Measurements from ENCODE around the gene AVPR2.

Gene AVPR2

DNA sequence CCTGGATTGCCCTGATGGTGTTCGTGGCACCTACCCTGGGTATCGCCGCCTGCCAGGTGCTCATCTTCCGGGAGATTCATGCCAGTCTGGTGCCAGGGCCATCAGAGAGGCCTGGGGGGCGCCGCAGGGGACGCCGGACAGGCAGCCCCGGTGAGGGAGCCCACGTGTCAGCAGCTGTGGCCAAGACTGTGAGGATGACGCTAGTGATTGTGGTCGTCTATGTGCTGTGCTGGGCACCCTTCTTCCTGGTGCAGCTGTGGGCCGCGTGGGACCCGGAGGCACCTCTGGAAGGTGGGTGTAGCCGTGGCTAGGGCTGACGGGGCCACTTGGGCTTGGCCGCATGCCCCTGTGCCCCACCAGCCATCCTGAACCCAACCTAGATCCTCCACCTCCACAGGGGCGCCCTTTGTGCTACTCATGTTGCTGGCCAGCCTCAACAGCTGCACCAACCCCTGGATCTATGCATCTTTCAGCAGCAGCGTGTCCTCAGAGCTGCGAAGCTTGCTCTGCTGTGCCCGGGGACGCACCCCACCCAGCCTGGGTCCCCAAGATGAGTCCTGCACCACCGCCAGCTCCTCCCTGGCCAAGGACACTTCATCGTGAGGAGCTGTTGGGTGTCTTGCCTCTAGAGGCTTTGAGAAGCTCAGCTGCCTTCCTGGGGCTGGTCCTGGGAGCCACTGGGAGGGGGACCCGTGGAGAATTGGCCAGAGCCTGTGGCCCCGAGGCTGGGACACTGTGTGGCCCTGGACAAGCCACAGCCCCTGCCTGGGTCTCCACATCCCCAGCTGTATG lies 1.8 kb downstream of the AVPR2 start:
- no peak overlapping the region for H3K4me3 ChIP-seq (ENCODE audit: low read depth, low read length)
- no peak overlapping the region for H3K27ac ChIP-seq (ENCODE audit: extremely low read depth, low read depth, low read length)
- CTCF ChIA-PET = interaction anchor here (0.6 to 9.6 kb wide), 2 partner anchors 17 to 40 kb away, joined by 3 to 72 read pairs; no protein-coding TSS in a partner anchor
- TF ChIP-seq ZNF658 (tag by site-specific recombination; IDR thresholded peaks at IDR 0.05) (no peak), ZNF76 (tag by site-specific recombination; IDR thresholded peaks at IDR 0.05; ENCODE audit: borderline replicate concordance, low read depth) (no peak), ZEB2 (tag by site-specific recombination; IDR thresholded peaks at IDR 0.05) (no peak), ZNF600 (tag by site-specific recombination; IDR thresholded peaks at IDR 0.05) (no peak), MYNN (tag by site-specific recombination; IDR thresholded peaks at IDR 0.05; ENCODE audit: borderline replicate concordance) (no peak), GLI2 (tag by site-specific recombination; IDR thresholded peaks at IDR 0.05; ENCODE audit: borderline replicate concordance, low read depth) (no peak), FEZF1 (tag by site-specific recombination; IDR thresholded peaks at IDR 0.05) (no peak), GLIS1 (tag by site-specific recombination; IDR thresholded peaks at IDR 0.05) (no peak), ZSCAN30 (tag by site-specific recombination; IDR thresholded peaks at IDR 0.05) (no peak), ZBTB7A (tag by site-specific recombination; IDR thresholded peaks at IDR 0.05; ENCODE audit: low read depth) (no peak), ZNF202 (tag by site-specific recombination; IDR thresholded peaks at IDR 0.05; ENCODE audit: borderline replicate concordance) (no peak)
- TF ChIP-seq, protein P1, sequence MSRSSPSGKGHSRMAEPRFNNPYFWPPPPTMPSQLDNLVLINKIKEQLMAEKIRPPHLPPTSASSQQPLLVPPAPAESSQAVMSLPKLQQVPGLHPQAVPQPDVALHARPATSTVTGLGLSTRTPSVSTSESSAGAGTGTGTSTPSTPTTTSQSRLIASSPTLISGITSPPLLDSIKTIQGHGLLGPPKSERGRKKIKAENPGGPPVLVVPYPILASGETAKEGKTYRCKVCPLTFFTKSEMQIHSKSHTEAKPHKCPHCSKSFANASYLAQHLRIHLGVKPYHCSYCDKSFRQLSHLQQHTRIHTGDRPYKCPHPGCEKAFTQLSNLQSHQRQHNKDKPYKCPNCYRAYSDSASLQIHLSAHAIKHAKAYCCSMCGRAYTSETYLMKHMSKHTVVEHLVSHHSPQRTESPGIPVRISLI (tag by site-specific recombination; IDR thresholded peaks at IDR 0.05) = no peak
- TF ChIP-seq, protein P2, sequence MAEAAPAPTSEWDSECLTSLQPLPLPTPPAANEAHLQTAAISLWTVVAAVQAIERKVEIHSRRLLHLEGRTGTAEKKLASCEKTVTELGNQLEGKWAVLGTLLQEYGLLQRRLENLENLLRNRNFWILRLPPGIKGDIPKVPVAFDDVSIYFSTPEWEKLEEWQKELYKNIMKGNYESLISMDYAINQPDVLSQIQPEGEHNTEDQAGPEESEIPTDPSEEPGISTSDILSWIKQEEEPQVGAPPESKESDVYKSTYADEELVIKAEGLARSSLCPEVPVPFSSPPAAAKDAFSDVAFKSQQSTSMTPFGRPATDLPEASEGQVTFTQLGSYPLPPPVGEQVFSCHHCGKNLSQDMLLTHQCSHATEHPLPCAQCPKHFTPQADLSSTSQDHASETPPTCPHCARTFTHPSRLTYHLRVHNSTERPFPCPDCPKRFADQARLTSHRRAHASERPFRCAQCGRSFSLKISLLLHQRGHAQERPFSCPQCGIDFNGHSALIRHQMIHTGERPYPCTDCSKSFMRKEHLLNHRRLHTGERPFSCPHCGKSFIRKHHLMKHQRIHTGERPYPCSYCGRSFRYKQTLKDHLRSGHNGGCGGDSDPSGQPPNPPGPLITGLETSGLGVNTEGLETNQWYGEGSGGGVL (tag by site-specific recombination; IDR thresholded peaks at IDR 0.05) = no peak
- TF ChIP-seq, protein P3, sequence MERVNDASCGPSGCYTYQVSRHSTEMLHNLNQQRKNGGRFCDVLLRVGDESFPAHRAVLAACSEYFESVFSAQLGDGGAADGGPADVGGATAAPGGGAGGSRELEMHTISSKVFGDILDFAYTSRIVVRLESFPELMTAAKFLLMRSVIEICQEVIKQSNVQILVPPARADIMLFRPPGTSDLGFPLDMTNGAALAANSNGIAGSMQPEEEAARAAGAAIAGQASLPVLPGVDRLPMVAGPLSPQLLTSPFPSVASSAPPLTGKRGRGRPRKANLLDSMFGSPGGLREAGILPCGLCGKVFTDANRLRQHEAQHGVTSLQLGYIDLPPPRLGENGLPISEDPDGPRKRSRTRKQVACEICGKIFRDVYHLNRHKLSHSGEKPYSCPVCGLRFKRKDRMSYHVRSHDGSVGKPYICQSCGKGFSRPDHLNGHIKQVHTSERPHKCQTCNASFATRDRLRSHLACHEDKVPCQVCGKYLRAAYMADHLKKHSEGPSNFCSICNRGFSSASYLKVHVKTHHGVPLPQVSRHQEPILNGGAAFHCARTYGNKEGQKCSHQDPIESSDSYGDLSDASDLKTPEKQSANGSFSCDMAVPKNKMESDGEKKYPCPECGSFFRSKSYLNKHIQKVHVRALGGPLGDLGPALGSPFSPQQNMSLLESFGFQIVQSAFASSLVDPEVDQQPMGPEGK (tag by site-specific recombination; IDR thresholded peaks at IDR 0.05) = no peak
- TF ChIP-seq, protein P4, sequence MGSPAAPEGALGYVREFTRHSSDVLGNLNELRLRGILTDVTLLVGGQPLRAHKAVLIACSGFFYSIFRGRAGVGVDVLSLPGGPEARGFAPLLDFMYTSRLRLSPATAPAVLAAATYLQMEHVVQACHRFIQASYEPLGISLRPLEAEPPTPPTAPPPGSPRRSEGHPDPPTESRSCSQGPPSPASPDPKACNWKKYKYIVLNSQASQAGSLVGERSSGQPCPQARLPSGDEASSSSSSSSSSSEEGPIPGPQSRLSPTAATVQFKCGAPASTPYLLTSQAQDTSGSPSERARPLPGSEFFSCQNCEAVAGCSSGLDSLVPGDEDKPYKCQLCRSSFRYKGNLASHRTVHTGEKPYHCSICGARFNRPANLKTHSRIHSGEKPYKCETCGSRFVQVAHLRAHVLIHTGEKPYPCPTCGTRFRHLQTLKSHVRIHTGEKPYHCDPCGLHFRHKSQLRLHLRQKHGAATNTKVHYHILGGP (tag by site-specific recombination; IDR thresholded peaks at IDR 0.05) = no peak
- TF ChIP-seq, protein P5, sequence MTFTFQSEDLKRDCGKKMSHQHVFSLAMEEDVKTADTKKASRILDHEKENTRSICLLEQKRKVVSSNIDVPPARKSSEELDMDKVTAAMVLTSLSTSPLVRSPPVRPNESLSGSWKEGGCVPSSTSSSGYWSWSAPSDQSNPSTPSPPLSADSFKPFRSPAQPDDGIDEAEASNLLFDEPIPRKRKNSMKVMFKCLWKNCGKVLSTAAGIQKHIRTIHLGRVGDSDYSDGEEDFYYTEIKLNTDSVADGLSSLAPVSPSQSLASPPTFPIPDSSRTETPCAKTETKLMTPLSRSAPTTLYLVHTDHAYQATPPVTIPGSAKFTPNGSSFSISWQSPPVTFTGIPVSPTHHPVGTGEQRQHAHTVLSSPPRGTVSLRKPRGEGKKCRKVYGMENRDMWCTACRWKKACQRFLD (tag by site-specific recombination; IDR thresholded peaks at IDR 0.05) = no peak
- POLR2A ChIA-PET = interaction anchor here (1.4 to 1.7 kb wide), 2 partner anchors 16 to 22 kb away, joined by 5 to 7 read pairs; no protein-coding TSS in a partner anchor
- no peaks in the 10 kb centered on the region for H3K9me3 ChIP-seq (ENCODE audit: control insufficient read depth, insufficient read depth, low read depth, low read length)
- no peaks in the 10 kb centered on the region for H3K4me1 ChIP-seq (ENCODE audit: control insufficient read depth, insufficient read depth, low read length)
- no peaks in the 10 kb centered on the region for H3K36me3 ChIP-seq (ENCODE audit: control insufficient read depth in 2 of 2, insufficient read depth in 1 of 2, low read length in 2 of 2)
